ENCODE measurements around the gene KCTD5.

KCTD5 gene

GRCh38 chr16:2698965-2699750 is 16.8 kb downstream of the KCTD5 start:
- H3K4me3 ChIP-seq (ENCODE audit: low read depth, low read length) = no peak overlapping the region
- no peak overlapping the region for H3K27ac ChIP-seq
- H3K27me3 ChIP-seq (replicated peaks) = no peaks in the 10 kb centered on the region
- peaks cover 60% of the 10 kb centered on the region for H3K36me3 ChIP-seq (replicated peaks)
- in situ Hi-C loops (cut with HindIII; ENCODE audit: low pct_ligation_motif_present, low sequenced_read_pairs) = no loop called here
- no peak for DNase-seq
- TF ChIP-seq CTCF (IDR thresholded peaks at IDR 0.05; ENCODE audit: low read depth, low read length, missing control alignments) = no peak

GRCh38 chr16:2699791-2700600 is 17.7 kb downstream of the KCTD5 start:
- in situ Hi-C loops (cut with HindIII; ENCODE audit: low pct_ligation_motif_present, low sequenced_read_pairs) = no loop called here
- Histone ChIP-seq H3K27ac (no peak overlapping the region), H3K4me3 (ENCODE audit: low read depth, low read length) (no peak overlapping the region), H3K27me3 (replicated peaks) (no peaks in the 10 kb centered on the region), H3K36me3 (replicated peaks) (peaks cover 63% of the 10 kb centered on the region)
- no peak for DNase-seq
- TF ChIP-seq CTCF (IDR thresholded peaks at IDR 0.05; ENCODE audit: low read depth, low read length, missing control alignments) = no peak

- H3K4me3 ChIP-seq (ENCODE audit: low read depth, low read length) = no peak overlapping the region
- in situ Hi-C loops (cut with HindIII; ENCODE audit: low pct_ligation_motif_present, low sequenced_read_pairs) = no loop called here
- no peak overlapping the region for H3K27ac ChIP-seq
- peaks cover 69% of the 10 kb centered on the region for H3K36me3 ChIP-seq (replicated peaks)
- DNase-seq = no peak
- no peaks in the 10 kb centered on the region for H3K27me3 ChIP-seq (replicated peaks)
- no peak for TF ChIP-seq CTCF (IDR thresholded peaks at IDR 0.05; ENCODE audit: low read depth, low read length, missing control alignments)
Observed at GRCh38 chr16:2700786-2701185, 18.5 kb downstream of the KCTD5 start.

GRCh38 chr16:2701272-2701671 is 18.9 kb downstream of the KCTD5 start:
- peaks cover 69% of the 10 kb centered on the region for H3K36me3 ChIP-seq (replicated peaks)

GRCh38 chr16:2701713-2702437 is 19.6 kb downstream of the KCTD5 start:
- in situ Hi-C loops (cut with HindIII; ENCODE audit: low pct_ligation_motif_present, low sequenced_read_pairs) = no loop called here
- H3K27me3 ChIP-seq (replicated peaks) = no peaks in the 10 kb centered on the region
- no peak overlapping the region for H3K4me3 ChIP-seq (ENCODE audit: low read depth, low read length)
- TF ChIP-seq CTCF (IDR thresholded peaks at IDR 0.05; ENCODE audit: low read depth, low read length, missing control alignments) = no peak
- H3K27ac ChIP-seq = no peak overlapping the region
- H3K36me3 ChIP-seq (replicated peaks) = peaks cover 67% of the 10 kb centered on the region
- no peak for DNase-seq

More at GRCh38 chr16:2701272-2701671, 18.9 kb downstream of the KCTD5 start:
- TF ChIP-seq CTCF (IDR thresholded peaks at IDR 0.05; ENCODE audit: low read depth, low read length, missing control alignments) = no peak
- DNase-seq = no peak
- in situ Hi-C loops (cut with HindIII; ENCODE audit: low pct_ligation_motif_present, low sequenced_read_pairs) = no loop called here
- H3K27ac ChIP-seq = no peak overlapping the region
- no peak overlapping the region for H3K4me3 ChIP-seq (ENCODE audit: low read depth, low read length)
- no peaks in the 10 kb centered on the region for H3K27me3 ChIP-seq (replicated peaks)
